DND-41 (cell line): ENCODE measurements around the gene GRM4.

ENCODE experiments used
- CTCF ChIP-seq: IDR thresholded peaks from 2 replicates; pipeline ENCODE4 v1.5.1; 2012; ENCODE audit warnings: borderline replicate concordance, low read length, moderate library complexity, mild to moderate bottlenecking; ENCODE audit not compliant: poor library complexity, severe bottlenecking; ENCODE audit errors: extremely low read depth
- EZH2 ChIP-seq: IDR thresholded peaks from 3 replicates; pipeline ENCODE4 v1.6.1; 2012; ENCODE audit warnings: borderline replicate concordance, low read depth, mild to moderate bottlenecking, moderate library complexity, low read length, inconsistent platforms; ENCODE audit not compliant: severe bottlenecking

GRCh38 chr6:34157236-34157830, 11.4 kb upstream of the GRM4 start:
- TF ChIP-seq CTCF: no peak
- no peak for TF ChIP-seq EZH2
